HG02943 (cell line): ENCODE measurements around the gene CFAP100.

Experiments
- ATAC-seq: cut with Tn5 transposase; IDR thresholded peaks from one replicate; pipeline ENCODE4 v1.9.1; 2021; ENCODE audit warnings: mild to moderate bottlenecking, low read depth, moderate library complexity; ENCODE audit not compliant: unreplicated experiment

The CFAP100 gene

GRCh38 chr3:126394179-126394976 is at the start of gene CFAP100:
Gene CFAP100 (plus strand): TSS chr3:126394909. CDS start chr3:126396001, 1,092 bp downstream.
- ATAC-seq, result no peak

- no peak for ATAC-seq
Measured at GRCh38 chr3:126345231-126345630, 49.5 kb upstream of the CFAP100 start.

GRCh38 chr3:126345641-126346460 is 48.9 kb upstream of the CFAP100 start:
- no peak for ATAC-seq

- ATAC-seq, result no peak
Measured at GRCh38 chr3:126346466-126346865, 48.2 kb upstream of the CFAP100 start.

GRCh38 chr3:126347543-126348161 is 47.1 kb upstream of the CFAP100 start:
- ATAC-seq, result no peak

- ATAC-seq, result no peak
Measured at GRCh38 chr3:126348308-126348920, 46.3 kb upstream of the CFAP100 start.

- ATAC-seq, result no peak
Measured at GRCh38 chr3:126349071-126349470, 45.6 kb upstream of the CFAP100 start.

GRCh38 chr3:126349611-126350501 is 44.9 kb upstream of the CFAP100 start:
- ATAC-seq, result no peak

- ATAC-seq, result no peak
Measured at GRCh38 chr3:126350502-126351085, 44.1 kb upstream of the CFAP100 start.

- no peak for ATAC-seq
Measured at GRCh38 chr3:126351086-126351770, 43.5 kb upstream of the CFAP100 start.

- ATAC-seq, result no peak
Measured at GRCh38 chr3:126351771-126352475, 42.8 kb upstream of the CFAP100 start.

- no peak for ATAC-seq
Measured at GRCh38 chr3:126352476-126353454, 41.9 kb upstream of the CFAP100 start.

GRCh38 chr3:126353694-126354321 is 40.9 kb upstream of the CFAP100 start:
- ATAC-seq, result no peak

- ATAC-seq, result no peak
Measured at GRCh38 chr3:126354776-126355175, 39.9 kb upstream of the CFAP100 start.

GRCh38 chr3:126355251-126355650 is 39.5 kb upstream of the CFAP100 start:
- ATAC-seq, result no peak

- ATAC-seq, result no peak
Measured at GRCh38 chr3:126355777-126356372, 38.8 kb upstream of the CFAP100 start.
